GM12891 (cell line): ENCODE data around the gene ASIC3.

Source experiments
- DNase-seq: peaks from one replicate; pipeline ENCODE4 v3.0.0; 2011; ENCODE audit warnings: low spot score; ENCODE audit not compliant: insufficient read length
- FAIRE-seq: peaks from 2 replicates; lab custom pipeline; 2011; peaks lifted over from hg19 to GRCh38; lab: Jason Lieb, UNC
- PAX5 ChIP-seq: IDR thresholded peaks from 2 replicates; pipeline ENCODE4 v1.6.1; 2011; ENCODE audit warnings: low read length, moderate library complexity, mild to moderate bottlenecking; ENCODE audit not compliant: insufficient read depth, severe bottlenecking
- POLR2A ChIP-seq: IDR thresholded peaks from 2 replicates; pipeline ENCODE4 v1.6.1; 2011; ENCODE audit warnings: low read depth, low read length, control low read depth
- POLR2AphosphoS5 ChIP-seq: IDR thresholded peaks from 2 replicates; pipeline ENCODE4 v1.6.1; 2011; ENCODE audit warnings: low read depth, low read length, control low read depth
- POU2F2 ChIP-seq: IDR thresholded peaks from 2 replicates; pipeline ENCODE4 v1.6.1; 2011; ENCODE audit warnings: low read depth, mild to moderate bottlenecking, control low read depth, low read length, moderate library complexity
- SPI1 ChIP-seq: IDR thresholded peaks from 2 replicates; pipeline ENCODE4 v1.6.1; 2011; ENCODE audit warnings: low read depth, low read length, control low read depth
- TAF1 ChIP-seq: IDR thresholded peaks from 2 replicates; pipeline ENCODE4 v1.6.1; 2011; ENCODE audit warnings: low read depth, low read length, control low read depth

ASIC3 gene

GRCh38 chr7:151062399-151063211, 14.3 kb downstream of the ASIC3 start:
- DNase-seq (no peak), FAIRE-seq (no peak)
- TF ChIP-seq POLR2A: no peak
- TF ChIP-seq POLR2AphosphoS5: no peak
- no peak for TF ChIP-seq PAX5
- no peak for TF ChIP-seq POU2F2
- TF ChIP-seq SPI1: no peak
- TF ChIP-seq TAF1: no peak

- FAIRE-seq (no peak), DNase-seq (no peak)
- TF ChIP-seq POLR2A: no peak
- TF ChIP-seq POU2F2: no peak
- no peak for TF ChIP-seq TAF1
- no peak for TF ChIP-seq SPI1
- no peak for TF ChIP-seq POLR2AphosphoS5
- TF ChIP-seq PAX5: no peak
Observed at GRCh38 chr7:151063212-151063561, 14.9 kb downstream of the ASIC3 start.

GRCh38 chr7:151064454-151064853, 16.1 kb downstream of the ASIC3 start:
- FAIRE-seq: no peak
- DNase-seq: no peak
- TF ChIP-seq PAX5: no peak
- no peak for TF ChIP-seq TAF1

GRCh38 chr7:151064993-151065392, 16.7 kb downstream of the ASIC3 start:
- TF ChIP-seq POLR2AphosphoS5 (no peak), POLR2A (no peak), TAF1 (no peak), SPI1 (no peak), PAX5 (no peak), POU2F2 (no peak)
- no peak for FAIRE-seq

GRCh38 chr7:151065516-151065915, 17.2 kb downstream of the ASIC3 start:
- DNase-seq (no peak), FAIRE-seq (no peak)
- TF ChIP-seq POLR2A (no peak), TAF1 (no peak), SPI1 (no peak), POU2F2 (no peak)

More at GRCh38 chr7:151064993-151065392, 16.7 kb downstream of the ASIC3 start:
- DNase-seq: no peak

- no peak for FAIRE-seq
- no peak for TF ChIP-seq SPI1
- no peak for TF ChIP-seq TAF1
- TF ChIP-seq POLR2A: no peak
- TF ChIP-seq POLR2AphosphoS5: no peak
- no peak for TF ChIP-seq PAX5
- no peak for TF ChIP-seq POU2F2
- no peak for DNase-seq
Observed at GRCh38 chr7:151066273-151066974, 18.1 kb downstream of the ASIC3 start.

- FAIRE-seq: no peak
Observed at GRCh38 chr7:151068069-151068773, 19.9 kb downstream of the ASIC3 start.

GRCh38 chr7:151069841-151070573, 21.7 kb downstream of the ASIC3 start:
- FAIRE-seq: no peak
- TF ChIP-seq POLR2A (no peak), POU2F2 (no peak), SPI1 (no peak), PAX5 (no peak), POLR2AphosphoS5 (no peak), TAF1 (no peak)

More at GRCh38 chr7:151068069-151068773, 19.9 kb downstream of the ASIC3 start:
- TF ChIP-seq PAX5 (no peak), POLR2AphosphoS5 (no peak), POLR2A (no peak), SPI1 (no peak)
- DNase-seq: no peak

GRCh38 chr7:151070574-151070960, 22.2 kb downstream of the ASIC3 start:
- FAIRE-seq: no peak
- DNase-seq: no peak
- TF ChIP-seq POLR2A (no peak), POLR2AphosphoS5 (no peak), SPI1 (no peak), TAF1 (no peak), PAX5 (no peak), POU2F2 (no peak)

More at GRCh38 chr7:151069841-151070573, 21.7 kb downstream of the ASIC3 start:
- no peak for DNase-seq
